OCI-LY1 (cell line): Measurements from ENCODE around the gene HLCS.

Source experiments
- EZH2 ChIP-seq: fragments of 200-600 bp; sonication (generic), shearing (Covaris generic); IDR thresholded peaks from 2 replicates; pipeline ENCODE4 v1.8.0; 2017; ENCODE audit warnings: borderline replicate concordance, mixed run types, mild to moderate bottlenecking, antibody characterized with exemption, low read length, moderate library complexity, mixed read lengths
- TF ChIP-seq, protein P1 (sequence below): fragments of 200-600 bp; sonication (generic), shearing (Covaris generic); IDR thresholded peaks from 2 replicates; pipeline ENCODE4 v1.5.1; 2017; ENCODE audit warnings: mild to moderate bottlenecking, antibody characterized with exemption, low read length, moderate library complexity, mixed read lengths

DNA sequence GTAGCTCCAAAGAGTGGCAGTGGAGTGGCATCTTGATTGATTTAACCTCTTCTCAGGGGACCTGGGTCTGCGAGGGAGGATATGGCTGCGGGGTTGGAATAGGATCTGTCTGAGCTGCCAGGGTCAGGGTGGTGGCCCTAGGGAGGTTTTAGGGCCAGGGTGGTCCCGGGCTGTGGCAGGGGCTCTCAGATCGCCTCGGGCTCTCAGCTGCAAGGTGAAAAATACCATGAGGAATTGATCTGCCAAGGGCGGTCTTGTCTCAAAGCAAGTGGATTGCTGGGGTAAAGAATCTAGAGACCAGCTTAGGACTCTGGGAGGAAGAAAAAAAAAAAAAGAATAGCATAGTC is 263.9 kb downstream of the HLCS start:
- no peak for TF ChIP-seq EZH2
- TF ChIP-seq, protein P1, sequence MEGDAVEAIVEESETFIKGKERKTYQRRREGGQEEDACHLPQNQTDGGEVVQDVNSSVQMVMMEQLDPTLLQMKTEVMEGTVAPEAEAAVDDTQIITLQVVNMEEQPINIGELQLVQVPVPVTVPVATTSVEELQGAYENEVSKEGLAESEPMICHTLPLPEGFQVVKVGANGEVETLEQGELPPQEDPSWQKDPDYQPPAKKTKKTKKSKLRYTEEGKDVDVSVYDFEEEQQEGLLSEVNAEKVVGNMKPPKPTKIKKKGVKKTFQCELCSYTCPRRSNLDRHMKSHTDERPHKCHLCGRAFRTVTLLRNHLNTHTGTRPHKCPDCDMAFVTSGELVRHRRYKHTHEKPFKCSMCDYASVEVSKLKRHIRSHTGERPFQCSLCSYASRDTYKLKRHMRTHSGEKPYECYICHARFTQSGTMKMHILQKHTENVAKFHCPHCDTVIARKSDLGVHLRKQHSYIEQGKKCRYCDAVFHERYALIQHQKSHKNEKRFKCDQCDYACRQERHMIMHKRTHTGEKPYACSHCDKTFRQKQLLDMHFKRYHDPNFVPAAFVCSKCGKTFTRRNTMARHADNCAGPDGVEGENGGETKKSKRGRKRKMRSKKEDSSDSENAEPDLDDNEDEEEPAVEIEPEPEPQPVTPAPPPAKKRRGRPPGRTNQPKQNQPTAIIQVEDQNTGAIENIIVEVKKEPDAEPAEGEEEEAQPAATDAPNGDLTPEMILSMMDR = no peak
